Measurements from ENCODE around the gene DKKL1.

Gene DKKL1

GRCh38 chr19:49342291-49342721 is 21.4 kb upstream of the DKKL1 start:
- H3K27ac ChIP-seq = no peak overlapping the region
- POLR2A ChIA-PET (ENCODE audit: low non-redundant PET) = no interaction called here
- DNase-seq (ENCODE audit: low spot score) = no peak
- no peak for TF ChIP-seq CTCF (conservative IDR thresholded peaks at IDR 0.05; ENCODE audit: low read depth)
- CTCF ChIA-PET = no interaction called here

GRCh38 chr19:49343123-49343522 is 20.6 kb upstream of the DKKL1 start:
- POLR2A ChIA-PET (ENCODE audit: low non-redundant PET) = no interaction called here
- TF ChIP-seq CTCF (conservative IDR thresholded peaks at IDR 0.05; ENCODE audit: low read depth) = no peak
- CTCF ChIA-PET = no interaction called here
- no peak for DNase-seq (ENCODE audit: low spot score)
- no peak overlapping the region for H3K27ac ChIP-seq

GRCh38 chr19:49344505-49345423 is 18.9 kb upstream of the DKKL1 start:
- no peak for DNase-seq (ENCODE audit: low spot score)
- no peak for TF ChIP-seq CTCF (conservative IDR thresholded peaks at IDR 0.05; ENCODE audit: low read depth)
- peak overlapping the region; percentile 3; the same call in 1 of the 2 replicates for H3K27ac ChIP-seq
- CTCF ChIA-PET = interaction anchor here (0.7 kb wide), 1 partner anchor 247 kb away, joined by 4 read pairs; no protein-coding TSS in a partner anchor
- POLR2A ChIA-PET (ENCODE audit: low non-redundant PET) = no interaction called here

- POLR2A ChIA-PET (ENCODE audit: low non-redundant PET) = no interaction called here
- H3K27ac ChIP-seq = no peak overlapping the region
- no peak for DNase-seq (ENCODE audit: low spot score)
- TF ChIP-seq CTCF (conservative IDR thresholded peaks at IDR 0.05; ENCODE audit: low read depth) = no peak
- CTCF ChIA-PET = no interaction called here
Observed at GRCh38 chr19:49347191-49347590, 16.5 kb upstream of the DKKL1 start.

GRCh38 chr19:49347835-49348234 is 15.8 kb upstream of the DKKL1 start:
- peak; percentile 62 for DNase-seq (ENCODE audit: low spot score)
- no peak for TF ChIP-seq CTCF (conservative IDR thresholded peaks at IDR 0.05; ENCODE audit: low read depth)
- POLR2A ChIA-PET (ENCODE audit: low non-redundant PET) = interaction anchor here (0.5 kb wide), 1 partner anchor 216 kb away, joined by 3 read pairs; no protein-coding TSS in a partner anchor
- H3K27ac ChIP-seq = no peak overlapping the region
- CTCF ChIA-PET = interaction anchor here (1.1 kb wide), 1 partner anchor 11 kb away, joined by 3 read pairs; no protein-coding TSS in a partner anchor

GRCh38 chr19:49348305-49349189 is 15.1 kb upstream of the DKKL1 start:
- CTCF ChIA-PET = interaction anchor here (0.6 to 1.1 kb wide), 2 partner anchors 12 to 15 kb away, joined by 3 read pairs; no protein-coding TSS in a partner anchor
- TF ChIP-seq CTCF (conservative IDR thresholded peaks at IDR 0.05; ENCODE audit: low read depth) = no peak
- H3K27ac ChIP-seq = no peak overlapping the region
- POLR2A ChIA-PET (ENCODE audit: low non-redundant PET) = no interaction called here
- DNase-seq (ENCODE audit: low spot score) = no peak
